ENCODE data around the gene YJEFN3.

YJEFN3 gene

DNA sequence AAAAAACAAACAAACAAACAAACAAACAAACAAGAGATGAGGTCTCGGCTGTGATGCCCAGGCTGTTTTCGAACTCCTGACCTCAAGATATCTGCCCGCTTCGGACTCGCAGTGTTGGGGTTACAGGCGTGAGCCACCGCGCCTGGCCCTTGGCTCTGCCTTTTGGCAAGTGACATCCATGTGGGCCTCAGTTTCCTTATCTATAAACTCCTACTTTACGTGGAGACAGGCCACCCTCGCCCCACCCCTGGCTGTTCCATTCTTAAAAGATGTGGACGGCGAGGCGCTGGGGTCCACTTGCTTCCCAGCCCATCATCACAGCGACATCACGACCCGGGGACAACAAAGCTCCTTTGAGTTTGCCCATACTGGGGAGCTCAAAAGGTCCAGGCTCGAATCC, 15.0 kb upstream of the YJEFN3 start:
- DNase-seq (ENCODE audit: extremely low read depth, low read depth), result no peak
- no peak overlapping the region for H3K4me3 ChIP-seq (replicated peaks; ENCODE audit: low read depth, low read length)
- TF ChIP-seq, protein P1, sequence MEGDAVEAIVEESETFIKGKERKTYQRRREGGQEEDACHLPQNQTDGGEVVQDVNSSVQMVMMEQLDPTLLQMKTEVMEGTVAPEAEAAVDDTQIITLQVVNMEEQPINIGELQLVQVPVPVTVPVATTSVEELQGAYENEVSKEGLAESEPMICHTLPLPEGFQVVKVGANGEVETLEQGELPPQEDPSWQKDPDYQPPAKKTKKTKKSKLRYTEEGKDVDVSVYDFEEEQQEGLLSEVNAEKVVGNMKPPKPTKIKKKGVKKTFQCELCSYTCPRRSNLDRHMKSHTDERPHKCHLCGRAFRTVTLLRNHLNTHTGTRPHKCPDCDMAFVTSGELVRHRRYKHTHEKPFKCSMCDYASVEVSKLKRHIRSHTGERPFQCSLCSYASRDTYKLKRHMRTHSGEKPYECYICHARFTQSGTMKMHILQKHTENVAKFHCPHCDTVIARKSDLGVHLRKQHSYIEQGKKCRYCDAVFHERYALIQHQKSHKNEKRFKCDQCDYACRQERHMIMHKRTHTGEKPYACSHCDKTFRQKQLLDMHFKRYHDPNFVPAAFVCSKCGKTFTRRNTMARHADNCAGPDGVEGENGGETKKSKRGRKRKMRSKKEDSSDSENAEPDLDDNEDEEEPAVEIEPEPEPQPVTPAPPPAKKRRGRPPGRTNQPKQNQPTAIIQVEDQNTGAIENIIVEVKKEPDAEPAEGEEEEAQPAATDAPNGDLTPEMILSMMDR (IDR thresholded peaks at IDR 0.05; ENCODE audit: low read depth, low read length, missing control alignments), result no peak

DNA sequence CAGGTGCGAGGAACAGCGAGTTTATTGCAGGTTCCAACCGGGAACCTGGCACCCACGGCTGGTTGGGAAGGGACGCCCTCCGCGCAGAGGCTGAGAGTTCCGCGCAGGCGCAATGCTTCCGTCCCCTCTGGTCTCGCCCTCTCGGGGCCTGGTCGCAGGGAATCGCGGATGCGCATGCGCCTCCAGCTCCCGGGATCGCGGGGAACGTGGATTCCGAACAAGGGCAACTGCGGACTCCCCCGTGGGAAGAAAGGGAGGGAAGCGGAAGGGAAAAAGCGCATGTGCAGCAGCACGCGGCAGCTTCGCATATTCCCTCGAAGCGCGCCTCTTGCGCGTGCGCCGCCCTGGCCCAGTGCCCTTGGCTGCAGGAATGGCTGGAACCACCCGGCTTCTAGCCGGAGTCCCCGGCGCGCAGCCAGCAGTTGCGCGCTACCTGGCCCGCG, 14.5 kb upstream of the YJEFN3 start:
- TF ChIP-seq, protein P1 (IDR thresholded peaks at IDR 0.05; ENCODE audit: low read depth, low read length, missing control alignments), result no peak
- DNase-seq (ENCODE audit: extremely low read depth, low read depth), result no peak
- H3K4me3 ChIP-seq (replicated peaks; ENCODE audit: low read depth, low read length), result no peak overlapping the region

DNA sequence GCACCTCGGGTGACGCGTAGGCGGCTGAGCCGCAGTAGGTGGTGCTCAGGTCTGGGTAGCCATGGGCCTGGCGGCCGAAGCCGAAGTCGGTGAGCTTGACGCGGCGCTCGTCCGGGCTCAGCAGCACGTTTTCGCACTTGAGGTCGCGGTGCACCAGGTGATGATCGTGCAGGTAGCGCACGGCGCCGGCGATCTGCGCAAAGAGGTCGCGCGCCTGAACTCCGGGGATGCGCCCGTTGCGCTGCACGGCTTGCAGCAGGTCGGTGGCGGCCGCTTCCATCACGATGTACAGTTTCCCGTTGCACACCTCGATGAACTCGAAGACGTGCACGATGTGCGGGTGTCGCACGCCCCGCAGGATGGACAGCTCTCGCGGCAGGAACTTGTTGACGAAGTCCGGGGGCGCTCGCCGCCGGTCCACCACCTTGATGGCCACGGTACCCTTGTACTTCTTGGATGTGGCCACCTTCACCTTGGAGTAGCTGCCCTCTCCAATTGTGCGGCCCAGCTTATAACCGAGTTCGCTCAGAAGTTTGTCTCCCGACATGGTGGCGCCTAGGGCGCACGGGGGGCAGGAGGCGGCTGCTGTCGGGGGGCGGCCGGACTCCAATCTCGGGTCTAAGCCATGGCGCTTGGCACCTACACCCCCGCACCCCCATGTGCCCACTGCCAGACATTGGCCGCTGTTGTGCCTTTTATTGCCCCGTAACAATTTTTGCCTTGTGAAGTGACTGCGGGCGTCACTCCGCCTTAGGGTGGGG, 13.7 kb upstream of the YJEFN3 start, which contains the start of gene TSSK6:
Gene TSSK6 (minus strand): TSS at position 668 of the 761 bp plus-strand sequence. CDS start 121 bp downstream, at position 547.
- DNase-seq (ENCODE audit: extremely low read depth, low read depth), result no peak
- TF ChIP-seq, protein P1 (IDR thresholded peaks at IDR 0.05; ENCODE audit: low read depth, low read length, missing control alignments), result no peak
- H3K4me3 ChIP-seq (replicated peaks; ENCODE audit: low read depth, low read length), result peak within 1 kb of the TSS; percentile 95

DNA sequence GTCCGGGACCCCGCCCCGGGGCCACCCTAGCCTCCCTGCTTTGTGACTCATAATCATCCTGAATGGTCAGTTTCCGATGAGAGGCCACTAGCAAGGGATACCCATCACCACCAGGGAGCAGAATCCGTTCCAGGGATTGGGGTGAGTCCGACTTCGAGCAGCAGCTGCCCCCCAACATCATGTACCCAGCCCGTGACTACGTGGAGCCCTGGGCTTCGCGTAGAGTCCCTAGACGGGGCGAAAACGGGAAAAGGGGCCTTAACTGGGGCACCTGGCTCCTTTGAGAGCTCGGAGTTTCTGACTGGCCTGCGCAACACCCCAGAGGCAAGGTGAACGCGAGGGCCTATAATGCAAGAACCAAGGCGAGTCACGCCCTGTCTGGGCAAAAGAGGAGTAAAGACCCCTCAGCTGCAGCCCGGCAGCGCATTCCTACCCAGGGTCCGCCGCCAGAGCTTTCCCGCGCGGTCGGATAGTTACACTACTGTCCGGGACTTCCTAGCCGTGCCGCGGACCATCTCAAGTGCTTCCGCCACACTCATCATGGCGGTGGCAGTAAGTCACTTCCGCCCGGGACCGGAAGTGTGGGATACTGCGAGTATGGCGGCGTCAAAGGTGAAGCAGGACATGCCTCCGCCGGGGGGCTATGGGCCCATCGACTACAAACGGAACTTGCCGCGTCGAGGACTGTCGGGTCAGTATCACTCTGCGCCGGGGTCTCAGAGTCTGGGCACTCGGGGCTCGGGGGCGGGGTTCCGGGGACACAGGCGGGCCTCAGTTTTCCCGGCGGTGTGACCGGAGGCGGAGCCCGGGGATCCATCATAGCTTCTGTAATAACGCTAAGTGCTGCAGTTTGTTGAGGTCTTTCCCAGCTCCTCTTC, 12.8 kb upstream of the YJEFN3 start, which contains the start of gene NDUFA13:
Gene NDUFA13 (plus strand): TSS at position 584 of the 878 bp plus-strand sequence. CDS start 14 bp downstream, at position 598.
- TF ChIP-seq, protein P1 (IDR thresholded peaks at IDR 0.05; ENCODE audit: low read depth, low read length, missing control alignments), result no peak
- peak within 1 kb of the TSS; percentile 95 for H3K4me3 ChIP-seq (replicated peaks; ENCODE audit: low read depth, low read length)
- DNase-seq (ENCODE audit: extremely low read depth, low read depth), result peak; percentile 87

DNA sequence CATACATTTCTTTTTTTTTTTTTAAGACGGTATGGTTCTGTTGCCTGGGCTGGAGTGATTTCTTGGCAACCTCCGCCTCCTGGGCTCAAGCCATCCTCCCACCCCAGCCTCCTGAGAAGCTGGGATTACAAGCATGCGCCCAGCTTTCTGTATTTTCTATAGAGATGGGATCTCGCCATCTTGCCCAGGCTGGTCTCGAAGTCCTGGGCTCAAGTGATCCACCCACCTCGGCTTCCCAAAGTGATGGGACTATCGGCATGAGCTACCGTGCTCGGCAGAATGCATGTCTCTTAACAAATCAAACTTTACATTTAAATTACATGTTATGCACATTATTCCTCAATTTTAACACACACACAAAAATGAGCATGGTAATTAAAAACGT, 11.5 kb upstream of the YJEFN3 start:
- no peak for DNase-seq (ENCODE audit: extremely low read depth, low read depth)
- peak overlapping the region; percentile 95 for H3K4me3 ChIP-seq (replicated peaks; ENCODE audit: low read depth, low read length)
- TF ChIP-seq, protein P1 (IDR thresholded peaks at IDR 0.05; ENCODE audit: low read depth, low read length, missing control alignments), result no peak

DNA sequence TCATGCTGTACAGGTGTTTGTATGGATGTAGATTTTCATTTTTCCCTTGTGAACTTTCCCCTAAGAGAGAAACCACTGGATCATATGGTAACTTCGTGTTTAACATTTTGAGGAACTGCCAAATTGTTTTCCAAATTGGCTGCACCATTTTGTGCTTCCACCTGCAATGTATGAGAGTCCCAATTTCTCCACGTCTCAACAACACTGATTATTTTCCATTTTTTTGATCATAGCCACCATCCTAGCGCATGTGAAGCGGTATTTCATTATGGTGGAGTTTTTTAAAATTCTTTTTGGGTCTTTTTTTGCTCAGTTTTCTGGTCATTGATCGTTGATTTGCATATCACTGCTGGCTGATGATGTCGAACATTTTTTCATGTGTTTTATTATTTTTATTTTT, 7.7 kb upstream of the YJEFN3 start:
- no peak for DNase-seq (ENCODE audit: extremely low read depth, low read depth)
- TF ChIP-seq, protein P1 (IDR thresholded peaks at IDR 0.05; ENCODE audit: low read depth, low read length, missing control alignments), result no peak
- no peak overlapping the region for H3K4me3 ChIP-seq (replicated peaks; ENCODE audit: low read depth, low read length)

Measured in HFF-Myc (cell line).